ENCODE data around the gene UHRF1.

Gene UHRF1

GRCh38 chr19:4980838-4981680 is 71.8 kb downstream of the UHRF1 start:
- no peak overlapping the region for H2BK12ac ChIP-seq (ENCODE audit: low read length)
- H4K91ac ChIP-seq (ENCODE audit: low read depth, low read length, poor library complexity): no peak overlapping the region
- H3K4ac ChIP-seq (ENCODE audit: low read length): no peak overlapping the region
- H3K27me3 ChIP-seq (ENCODE audit: control insufficient read depth in 3 of 3, insufficient read depth in 3 of 3, low read depth in 1 of 3, low read length in 3 of 3): no peaks in the 10 kb centered on the region
- no peak overlapping the region for H4K8ac ChIP-seq (ENCODE audit: low read depth, low read length)
- H3K4me2 ChIP-seq (ENCODE audit: insufficient read depth, low read length, poor library complexity, severe bottlenecking): no peak overlapping the region
- WGBS, 2 donors (ENCODE audit: extremely low coverage in 2 of 2, insufficient read length in 2 of 2, insufficient replicate concordance in 1 of 2): no CpG with 5 or more reads among the region's 27 CpGs
- peak overlapping the region; percentile 85 for H3K23ac ChIP-seq (ENCODE audit: low read depth, low read length, poor library complexity)
- peak overlapping the region; percentile 63 for H2AK5ac ChIP-seq (ENCODE audit: low read depth, low read length)
- no peak for DNase-seq (ENCODE audit: low spot score)
- H2BK120ac ChIP-seq (ENCODE audit: low read depth, low read length): no peak overlapping the region
- peaks cover 0 to 1% of the 10 kb centered on the region in 2 donors for H3K9me3 ChIP-seq (replicated peaks in 1 of 2; ENCODE audit: control insufficient read depth in 2 of 2, insufficient read depth in 1 of 2, low read depth in 1 of 2, low read length in 2 of 2)
- no peak overlapping the region for H3K14ac ChIP-seq (ENCODE audit: low read length)
- peak overlapping the region; percentile 48 for H3K18ac ChIP-seq (ENCODE audit: low read length)
- no peak overlapping the region for H3K27ac ChIP-seq (replicated peaks; ENCODE audit: low read length)
- H3K79me1 ChIP-seq (ENCODE audit: low read depth, low read length): peaks cover 35% of the 10 kb centered on the region
- peaks cover 8 to 27% of the 10 kb centered on the region in 2 donors for H3K4me1 ChIP-seq (ENCODE audit: control insufficient read depth in 2 of 2, insufficient read depth in 1 of 2, low read depth in 1 of 2, low read length in 2 of 2)
- no peak overlapping the region for H3K9ac ChIP-seq (ENCODE audit: low read depth, low read length, poor library complexity)
- no peak overlapping the region for H2BK5ac ChIP-seq (ENCODE audit: low read length)
- H3K4me3 ChIP-seq (ENCODE audit: low read length in 2 of 2): no peak overlapping the region
- peaks cover 2 to 24% of the 10 kb centered on the region in 2 donors for H3K36me3 ChIP-seq (replicated peaks in 1 of 2; ENCODE audit: control insufficient read depth in 2 of 2, insufficient read depth in 2 of 2, low read length in 2 of 2)
- H2AFZ ChIP-seq (ENCODE audit: low read length): no peak overlapping the region
- H2BK15ac ChIP-seq (ENCODE audit: low read length): no peak overlapping the region

GRCh38 chr19:4981681-4981958 is 72.3 kb downstream of the UHRF1 start:
- Histone ChIP-seq H3K27me3 (ENCODE audit: control insufficient read depth in 3 of 3, insufficient read depth in 3 of 3, low read depth in 1 of 3, low read length in 3 of 3) (no peaks in the 10 kb centered on the region), H2BK12ac (ENCODE audit: low read length) (no peak overlapping the region), H3K27ac (replicated peaks; ENCODE audit: low read length) (no peak overlapping the region), H3K4me1 (ENCODE audit: control insufficient read depth in 2 of 2, insufficient read depth in 1 of 2, low read depth in 1 of 2, low read length in 2 of 2) (peaks cover 8 to 25% of the 10 kb centered on the region in 2 donors), H4K8ac (ENCODE audit: low read depth, low read length) (no peak overlapping the region), H3K36me3 (replicated peaks in 1 of 2; ENCODE audit: control insufficient read depth in 2 of 2, insufficient read depth in 2 of 2, low read length in 2 of 2) (peaks cover 2 to 20% of the 10 kb centered on the region in 2 donors), H2BK120ac (ENCODE audit: low read depth, low read length) (no peak overlapping the region), H3K18ac (ENCODE audit: low read length) (no peak overlapping the region), H2BK5ac (ENCODE audit: low read length) (no peak overlapping the region), H3K9ac (ENCODE audit: low read depth, low read length, poor library complexity) (no peak overlapping the region), H2BK15ac (ENCODE audit: low read length) (no peak overlapping the region), H3K23ac (ENCODE audit: low read depth, low read length, poor library complexity) (peak overlapping the region; percentile 85), H3K14ac (ENCODE audit: low read length) (no peak overlapping the region), H3K4ac (ENCODE audit: low read length) (no peak overlapping the region), H2AK5ac (ENCODE audit: low read depth, low read length) (peak overlapping the region; percentile 63), H3K4me2 (ENCODE audit: insufficient read depth, low read length, poor library complexity, severe bottlenecking) (no peak overlapping the region), H3K4me3 (ENCODE audit: low read length in 2 of 2) (no peak overlapping the region), H3K9me3 (replicated peaks in 1 of 2; ENCODE audit: control insufficient read depth in 2 of 2, insufficient read depth in 1 of 2, low read depth in 1 of 2, low read length in 2 of 2) (peaks cover 0 to 1% of the 10 kb centered on the region in 2 donors), H2AFZ (ENCODE audit: low read length) (no peak overlapping the region), H4K91ac (ENCODE audit: low read depth, low read length, poor library complexity) (no peak overlapping the region), H3K79me1 (ENCODE audit: low read depth, low read length) (peaks cover 37% of the 10 kb centered on the region)
- DNase-seq (ENCODE audit: low spot score): no peak
- WGBS, 2 donors (ENCODE audit: extremely low coverage in 2 of 2, insufficient read length in 2 of 2, insufficient replicate concordance in 1 of 2): no CpG with 5 or more reads among the region's 3 CpGs

GRCh38 chr19:4983346-4984105 is 74.2 kb downstream of the UHRF1 start:
- Histone ChIP-seq H4K91ac (ENCODE audit: low read depth, low read length, poor library complexity) (no peak overlapping the region), H3K27me3 (ENCODE audit: control insufficient read depth in 3 of 3, insufficient read depth in 3 of 3, low read depth in 1 of 3, low read length in 3 of 3) (no peaks in the 10 kb centered on the region), H3K4me2 (ENCODE audit: insufficient read depth, low read length, poor library complexity, severe bottlenecking) (no peak overlapping the region), H3K4me3 (ENCODE audit: low read length in 2 of 2) (no peak overlapping the region), H3K9me3 (replicated peaks in 1 of 2; ENCODE audit: control insufficient read depth in 2 of 2, insufficient read depth in 1 of 2, low read depth in 1 of 2, low read length in 2 of 2) (peaks cover 0 to 1% of the 10 kb centered on the region in 2 donors), H3K9ac (ENCODE audit: low read depth, low read length, poor library complexity) (peak overlapping the region; percentile 4), H3K4me1 (ENCODE audit: control insufficient read depth in 2 of 2, insufficient read depth in 1 of 2, low read depth in 1 of 2, low read length in 2 of 2) (peaks cover 14 to 16% of the 10 kb centered on the region in 2 donors), H4K8ac (ENCODE audit: low read depth, low read length) (no peak overlapping the region), H2BK15ac (ENCODE audit: low read length) (no peak overlapping the region), H2AFZ (ENCODE audit: low read length) (no peak overlapping the region), H3K18ac (ENCODE audit: low read length) (no peak overlapping the region), H2BK5ac (ENCODE audit: low read length) (no peak overlapping the region), H2BK120ac (ENCODE audit: low read depth, low read length) (no peak overlapping the region), H3K79me1 (ENCODE audit: low read depth, low read length) (peaks cover 34% of the 10 kb centered on the region), H3K14ac (ENCODE audit: low read length) (peak overlapping the region; percentile 56), H3K36me3 (replicated peaks in 1 of 2; ENCODE audit: control insufficient read depth in 2 of 2, insufficient read depth in 2 of 2, low read length in 2 of 2) (peaks cover 2 to 4% of the 10 kb centered on the region in 2 donors), H3K4ac (ENCODE audit: low read length) (no peak overlapping the region), H3K27ac (replicated peaks; ENCODE audit: low read length) (no peak overlapping the region), H2BK12ac (ENCODE audit: low read length) (peak overlapping the region; percentile 10), H2AK5ac (ENCODE audit: low read depth, low read length) (peak overlapping the region; percentile 61), H3K23ac (ENCODE audit: low read depth, low read length, poor library complexity) (peak overlapping the region; percentile 73)
- DNase-seq (ENCODE audit: low spot score): no peak
- no CpG with 5 or more reads among the region's 23 CpGs for WGBS, 2 donors (ENCODE audit: extremely low coverage in 2 of 2, insufficient read length in 2 of 2, insufficient replicate concordance in 1 of 2)

- no peak for DNase-seq (ENCODE audit: low spot score)
- no CpG with 5 or more reads among the region's 7 CpGs for WGBS, 2 donors (ENCODE audit: extremely low coverage in 2 of 2, insufficient read length in 2 of 2, insufficient replicate concordance in 1 of 2)
- no peak overlapping the region for H3K4me3 ChIP-seq (ENCODE audit: low read length in 2 of 2)
- no peak overlapping the region for H3K27ac ChIP-seq (replicated peaks; ENCODE audit: low read length)
- no peak overlapping the region for H2AK5ac ChIP-seq (ENCODE audit: low read depth, low read length)
- H2BK12ac ChIP-seq (ENCODE audit: low read length): no peak overlapping the region
- H3K4me1 ChIP-seq (ENCODE audit: control insufficient read depth in 2 of 2, insufficient read depth in 1 of 2, low read depth in 1 of 2, low read length in 2 of 2): peaks cover 18 to 20% of the 10 kb centered on the region in 2 donors
- no peak overlapping the region for H2BK15ac ChIP-seq (ENCODE audit: low read length)
- H3K36me3 ChIP-seq (replicated peaks in 1 of 2; ENCODE audit: control insufficient read depth in 2 of 2, insufficient read depth in 2 of 2, low read length in 2 of 2): peaks cover 0 to 2% of the 10 kb centered on the region in 2 donors
- H3K23ac ChIP-seq (ENCODE audit: low read depth, low read length, poor library complexity): no peak overlapping the region
- H3K4me2 ChIP-seq (ENCODE audit: insufficient read depth, low read length, poor library complexity, severe bottlenecking): no peak overlapping the region
- no peak overlapping the region for H4K91ac ChIP-seq (ENCODE audit: low read depth, low read length, poor library complexity)
- no peak overlapping the region for H3K14ac ChIP-seq (ENCODE audit: low read length)
- H3K4ac ChIP-seq (ENCODE audit: low read length): no peak overlapping the region
- no peaks in the 10 kb centered on the region for H3K27me3 ChIP-seq (ENCODE audit: control insufficient read depth in 3 of 3, insufficient read depth in 3 of 3, low read depth in 1 of 3, low read length in 3 of 3)
- no peak overlapping the region for H2AFZ ChIP-seq (ENCODE audit: low read length)
- H3K9ac ChIP-seq (ENCODE audit: low read depth, low read length, poor library complexity): no peak overlapping the region
- no peak overlapping the region for H2BK120ac ChIP-seq (ENCODE audit: low read depth, low read length)
- H4K8ac ChIP-seq (ENCODE audit: low read depth, low read length): no peak overlapping the region
- no peak overlapping the region for H3K18ac ChIP-seq (ENCODE audit: low read length)
- H2BK5ac ChIP-seq (ENCODE audit: low read length): no peak overlapping the region
- peaks cover 34% of the 10 kb centered on the region for H3K79me1 ChIP-seq (ENCODE audit: low read depth, low read length)
- peaks cover 0 to 1% of the 10 kb centered on the region in 2 donors for H3K9me3 ChIP-seq (replicated peaks in 1 of 2; ENCODE audit: control insufficient read depth in 2 of 2, insufficient read depth in 1 of 2, low read depth in 1 of 2, low read length in 2 of 2)
These were observed 74.7 kb downstream of the UHRF1 start for GRCh38 chr19:4984106-4984380.

All from neuronal stem cell (in vitro differentiated cells).